Endothelial cell of umbilical vein (primary cell): ENCODE measurements around the gene HECW1. TPM values are rescaled to one million over a fixed set of nuclear protein-coding genes. Genes with fewer than 3 reads are reported as not detected.

ENCODE experiments used
- BruUV-seq: library from RNA; stranded (reverse); fragments of 400-500 nt; replicated peaks from 2 replicates; lab custom pipeline; 2021; lab: Mats Ljungman, UMichigan
- CTCF ChIA-PET: fragments of 300-600, 350-600 bp; sonication (Branson Sonifier 250); formaldehyde crosslinking; loops from one replicate; lab custom pipeline; 2021; ENCODE audit warnings: antibody characterized with exemption, inconsistent platforms; lab: Charles Lee
- POLR2A ChIA-PET: fragments of 300-600, 350-600 bp; sonication (Branson Sonifier 250); formaldehyde crosslinking; loops from one replicate; lab custom pipeline; 2021; ENCODE audit warnings: antibody characterized with exemption, inconsistent platforms; lab: Charles Lee
- DNase-seq: peaks from one replicate; pipeline ENCODE4 v3.0.0-alpha.2; 2011; ENCODE audit warnings: low read depth, low spot score
- FAIRE-seq: peaks from 2 replicates; lab custom pipeline; 2011; peaks lifted over from hg19 to GRCh38; lab: Jason Lieb, UNC
- H2AFZ ChIP-seq: 2 replicates; pipeline ENCODE4 v1.6.0; 2012; ENCODE audit warnings: low read depth, low read length, control low read depth, inconsistent platforms
- H3K27ac ChIP-seq: 2 replicates; pipeline ENCODE4 v1.5.1; 2011; ENCODE audit warnings: low read depth, mild to moderate bottlenecking, control low read depth, low read length, moderate library complexity; ENCODE audit not compliant: insufficient read depth
- H3K27me3 ChIP-seq, 2 experiments: 2 replicates each; pipeline versions ENCODE4 v1.6.0 to v1.6.1; 2011; ENCODE audit warnings: low read length in 2 of 2, mixed read lengths in 1 of 2; ENCODE audit not compliant: control insufficient read depth in 2 of 2, insufficient read depth in 2 of 2
- H3K36me3 ChIP-seq, 2 experiments: 2 replicates in 1 of 2; 3 replicates in 1 of 2; pipeline ENCODE4 v1.5.1; 2011; ENCODE audit warnings: low read length in 2 of 2, mild to moderate bottlenecking in 1 of 2, moderate library complexity in 1 of 2; ENCODE audit not compliant: control insufficient read depth in 2 of 2, insufficient read depth in 2 of 2; ENCODE audit errors: extremely low read depth in 1 of 2
- H3K4me1 ChIP-seq: 3 replicates; pipeline ENCODE4 v1.5.1; 2011; ENCODE audit warnings: mild to moderate bottlenecking, low read length; ENCODE audit not compliant: control insufficient read depth, insufficient read depth; ENCODE audit errors: extremely low read depth
- H3K4me2 ChIP-seq: 2 replicates; pipeline ENCODE4 v1.6.1; 2011; ENCODE audit warnings: low read length, control low read depth, mixed read lengths; ENCODE audit not compliant: insufficient read depth
- H3K4me3 ChIP-seq, 3 experiments: fragments of 200-600 bp in 1 of 3; sonication (generic), shearing (Covaris generic) in 1 of 3; replicated peaks in 1 of 3; 2 replicates each; pipeline ENCODE4 v1.5.1; 2011 to 2016; ENCODE audit warnings: control low read depth in 3 of 3, low read length in 3 of 3, mild to moderate bottlenecking in 2 of 3, inconsistent platforms in 1 of 3, low read depth in 1 of 3, moderate library complexity in 1 of 3; ENCODE audit not compliant: insufficient read depth in 1 of 3
- H3K79me2 ChIP-seq: 2 replicates; pipeline ENCODE4 v1.6.0; 2012; ENCODE audit warnings: low read length, inconsistent platforms; ENCODE audit not compliant: control insufficient read depth, insufficient read depth
- H3K9ac ChIP-seq: replicated peaks from 2 replicates; pipeline ENCODE3; 2011; ENCODE audit warnings: low read length, control low read depth; ENCODE audit not compliant: insufficient read depth; ENCODE audit errors: extremely low read depth
- H3K9me1 ChIP-seq: replicated peaks from 3 replicates; pipeline ENCODE4 v1.6.0; 2011; ENCODE audit warnings: mild to moderate bottlenecking, low read length; ENCODE audit not compliant: control insufficient read depth, insufficient read depth; ENCODE audit errors: extremely low read depth
- H3K9me3 ChIP-seq: replicated peaks from 2 replicates; pipeline ENCODE4 v1.5.1; 2012; ENCODE audit warnings: low read length, inconsistent platforms; ENCODE audit not compliant: control insufficient read depth, insufficient read depth
- H4K20me1 ChIP-seq: replicated peaks from 2 replicates; pipeline ENCODE3; 2011; ENCODE audit warnings: mild to moderate bottlenecking, low read length; ENCODE audit not compliant: control insufficient read depth, insufficient read depth; ENCODE audit errors: extremely low read depth
- CTCF ChIP-seq, 2 donors: IDR thresholded peaks; 1 replicate in 1 of 2; 2 replicates in 1 of 2; pipeline ENCODE4 v1.5.1; 2011; ENCODE audit warnings: low read length in 2 of 2, mild to moderate bottlenecking in 2 of 2, moderate library complexity in 2 of 2, control low read depth in 1 of 2, inconsistent platforms in 1 of 2, low read depth in 1 of 2; ENCODE audit not compliant: insufficient read depth in 1 of 2; ENCODE audit errors: extremely low read depth in 1 of 2
- GATA2 ChIP-seq: IDR thresholded peaks from 2 replicates; pipeline ENCODE4 v1.7.0; 2011; ENCODE audit warnings: low read depth, mild to moderate bottlenecking, moderate library complexity, mixed read lengths, low read length; ENCODE audit not compliant: insufficient read length, insufficient read depth
- JUN ChIP-seq: IDR thresholded peaks from 2 replicates; pipeline ENCODE4 v1.6.1; 2011; ENCODE audit warnings: borderline replicate concordance, low read depth; ENCODE audit not compliant: insufficient read length, insufficient read depth
- MAX ChIP-seq: IDR thresholded peaks from 2 replicates; pipeline ENCODE4 v1.6.1; 2011; ENCODE audit not compliant: insufficient read depth, insufficient read length
- MYC ChIP-seq: IDR thresholded peaks from one replicate; pipeline ENCODE4 v1.6.1; 2011; ENCODE audit warnings: mild to moderate bottlenecking, low read depth, low read length
- POLR2AphosphoS5 ChIP-seq: IDR thresholded peaks from 2 replicates; pipeline ENCODE4 v1.6.1; 2012; ENCODE audit warnings: low read depth, mild to moderate bottlenecking, control low read depth, low read length, moderate library complexity; ENCODE audit not compliant: insufficient read depth
- dilution Hi-C: fragments of 300-500 bp; cut with MboI; formaldehyde crosslinking; loops from one replicate; pipeline ENCODE4 v1.15.0; 2019; ENCODE audit warnings: low sequenced_read_pairs; ENCODE audit not compliant: extremely low pct_ligation_motif_present
- intact Hi-C: fragments of 100-400 bp; cut with micrococcal nuclease; formaldehyde crosslinking; loops from one replicate; pipeline ENCODE4 v1.10.0; 2022
- polyA plus RNA-seq, 4 experiments: library from polyadenylated mRNA; depleted of rRNA in 3 of 4; stranded (reverse) in 3 of 4; unstranded in 1 of 4; fragments of >200 nt; gene quantifications; 2 replicates each; pipeline versions ENCODE4 v1.2.1 to v1.2.3, GENCODE V29; 2011 to 2012; ENCODE audit warnings: missing spikeins in 1 of 4
- total RNA-seq: library from RNA; stranded (reverse); gene quantifications from 2 replicates; pipeline ENCODE4 v1.2.3, GENCODE V29; 2021

HECW1 gene
- total and polyA plus RNA-seq, 2 donors (not counting 3 experiments of a cell fraction or from before 2014, with no cell fraction given): not detected

- Histone ChIP-seq H3K4me1 (no peaks in the 10 kb centered on the region), H3K27me3 (no peaks in the 10 kb centered on the region), H2AFZ (no peak overlapping the region), H3K9me1 (no peaks in the 10 kb centered on the region), H3K79me2 (no peaks in the 10 kb centered on the region), H3K36me3 (no peaks in the 10 kb centered on the region), H3K4me2 (no peak overlapping the region), H3K9me3 (no peaks in the 10 kb centered on the region), H3K4me3 (no peak overlapping the region), H4K20me1 (no peaks in the 10 kb centered on the region), H3K9ac (no peak overlapping the region), H3K27ac (no peak overlapping the region)
- no peak for FAIRE-seq
- no TSS peak for BruUV-seq
- intact Hi-C loops: no loop called here
- TF ChIP-seq GATA2: no peak
- no peak for DNase-seq
- dilution Hi-C loops: no loop called here
- ChIA-PET POLR2A (no interaction called here), CTCF (interaction anchor here (1.2 kb wide), 1 partner anchor 17 kb away, joined by 3 read pairs; no protein-coding TSS in a partner anchor)
These were observed 272.8 kb downstream of the HECW1 start for GRCh38 chr7:43385309-43385680.

- FAIRE-seq (no peak), DNase-seq (no peak)
- H3K79me2 ChIP-seq: no peaks in the 10 kb centered on the region
- H3K4me2 ChIP-seq: no peak overlapping the region
- TF ChIP-seq POLR2AphosphoS5 (no peak), MAX (no peak), JUN (no peak), CTCF (IDR thresholded peaks at IDR 0.05; ENCODE audit: extremely low read depth in 1 of 2, insufficient read depth in 1 of 2, low read depth in 1 of 2, low read length in 2 of 2) (no peak), MYC (no peak)
- POLR2A ChIA-PET: no interaction called here
- no peaks in the 10 kb centered on the region for H3K9me1 ChIP-seq
- no peak overlapping the region for H3K27ac ChIP-seq
- H3K27me3 ChIP-seq: no peaks in the 10 kb centered on the region
- H3K4me1 ChIP-seq: no peaks in the 10 kb centered on the region
- no peaks in the 10 kb centered on the region for H3K9me3 ChIP-seq
- H2AFZ ChIP-seq: no peak overlapping the region
- no peaks in the 10 kb centered on the region for H3K36me3 ChIP-seq
- no peaks in the 10 kb centered on the region for H4K20me1 ChIP-seq
- no peak overlapping the region for H3K4me3 ChIP-seq
- H3K9ac ChIP-seq: no peak overlapping the region
- CTCF ChIA-PET: interaction anchor here (1.2 to 2.0 kb wide), 2 partner anchors 18 to 54 kb away, joined by 3 to 5 read pairs; no protein-coding TSS in a partner anchor
- dilution Hi-C loops: no loop called here
- intact Hi-C loops: no loop called here
- BruUV-seq: no TSS peak
These were observed 273.4 kb downstream of the HECW1 start for GRCh38 chr7:43385856-43386255.
